ENCODE data around the gene AKR1E2. TPM values are rescaled to one million over a fixed set of nuclear protein-coding genes. Genes with fewer than 3 reads are reported as not detected.

The AKR1E2 gene
- total and polyA plus RNA-seq, 4 donors: 0.46 to 9.4 (median 2.6) TPM

- TF ChIP-seq FOXA1 (IDR thresholded peaks at IDR 0.05): peak; percentile 16
These were observed 64.0 kb downstream of the AKR1E2 start (continued) for GRCh38 chr10:4889959-4890358.

- no peak overlapping the region for H3K9ac ChIP-seq (ENCODE audit: low read depth in 1 of 2, low read length in 2 of 2)
- H3K4me1 ChIP-seq (ENCODE audit: control insufficient read depth in 4 of 4, insufficient read depth in 4 of 4, low read length in 3 of 4): peaks cover 0 to 11% (median 4%) of the 10 kb centered on the region in 4 donors
- no peak overlapping the region for H3K4me3 ChIP-seq (ENCODE audit: low read depth in 1 of 3, low read length in 3 of 3)
- no peak for TF ChIP-seq RAD21 (IDR thresholded peaks at IDR 0.05)
- H3K27ac ChIP-seq (ENCODE audit: low read depth in 1 of 2, low read length in 2 of 2): no peak overlapping the region
- no peaks in the 10 kb centered on the region for H3K9me3 ChIP-seq (ENCODE audit: control insufficient read depth in 4 of 4, low read length in 3 of 4)
- no peak for DNase-seq (ENCODE audit: low spot score)
- no peaks in the 10 kb centered on the region for H3K27me3 ChIP-seq (ENCODE audit: control insufficient read depth in 4 of 4, insufficient read depth in 4 of 4, low read length in 3 of 4)
- H3K36me3 ChIP-seq (ENCODE audit: control insufficient read depth in 4 of 4, insufficient read depth in 3 of 4, low read depth in 1 of 4, low read length in 3 of 4): peaks cover 0 to 2% (median under 1%) of the 10 kb centered on the region in 4 donors
- 94% methylated on average over 2 of the region's 2 CpGs for WGBS
These were observed 66.7 kb downstream of the AKR1E2 start for GRCh38 chr10:4892681-4893080.

DNA sequence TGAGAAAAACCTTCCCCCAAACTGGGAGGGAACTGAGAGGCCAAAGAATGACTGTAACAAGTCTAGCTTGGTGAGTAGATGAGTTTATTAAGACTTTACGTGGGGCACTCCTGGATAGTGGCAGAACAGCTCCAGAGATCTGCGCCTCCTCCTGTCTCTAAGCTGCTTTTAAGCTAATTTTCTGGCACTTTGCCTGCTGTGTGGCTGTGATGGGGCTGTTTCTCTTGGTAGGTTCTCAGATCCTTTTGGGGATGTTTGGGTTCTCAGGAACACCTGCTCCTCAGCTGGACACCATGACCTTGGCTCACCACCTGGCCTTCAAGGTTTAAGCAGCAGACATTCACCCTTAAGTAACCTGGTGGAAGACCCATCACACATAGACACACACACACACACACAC lies 68.3 kb downstream of the AKR1E2 start:
- H3K27me3 ChIP-seq (ENCODE audit: control insufficient read depth in 4 of 4, insufficient read depth in 4 of 4, low read length in 3 of 4): no peaks in the 10 kb centered on the region
- DNase-seq (ENCODE audit: low spot score): no peak
- H3K4me1 ChIP-seq (ENCODE audit: control insufficient read depth in 4 of 4, insufficient read depth in 4 of 4, low read length in 3 of 4): peaks cover 0 to 11% (median 4%) of the 10 kb centered on the region in 4 donors
- H3K36me3 ChIP-seq (ENCODE audit: control insufficient read depth in 4 of 4, insufficient read depth in 3 of 4, low read depth in 1 of 4, low read length in 3 of 4): no peaks in the 10 kb centered on the region
- H3K27ac ChIP-seq (ENCODE audit: low read depth in 1 of 2, low read length in 2 of 2): no peak overlapping the region
- WGBS: 98% methylated on average over 2 of the region's 2 CpGs
- H3K4me3 ChIP-seq (ENCODE audit: low read depth in 1 of 3, low read length in 3 of 3): no peak overlapping the region
- H3K9ac ChIP-seq (ENCODE audit: low read depth in 1 of 2, low read length in 2 of 2): no peak overlapping the region
- no peaks in the 10 kb centered on the region for H3K9me3 ChIP-seq (ENCODE audit: control insufficient read depth in 4 of 4, low read length in 3 of 4)
- TF ChIP-seq FOXA1 (IDR thresholded peaks at IDR 0.05): no peak
- TF ChIP-seq, protein P1, sequence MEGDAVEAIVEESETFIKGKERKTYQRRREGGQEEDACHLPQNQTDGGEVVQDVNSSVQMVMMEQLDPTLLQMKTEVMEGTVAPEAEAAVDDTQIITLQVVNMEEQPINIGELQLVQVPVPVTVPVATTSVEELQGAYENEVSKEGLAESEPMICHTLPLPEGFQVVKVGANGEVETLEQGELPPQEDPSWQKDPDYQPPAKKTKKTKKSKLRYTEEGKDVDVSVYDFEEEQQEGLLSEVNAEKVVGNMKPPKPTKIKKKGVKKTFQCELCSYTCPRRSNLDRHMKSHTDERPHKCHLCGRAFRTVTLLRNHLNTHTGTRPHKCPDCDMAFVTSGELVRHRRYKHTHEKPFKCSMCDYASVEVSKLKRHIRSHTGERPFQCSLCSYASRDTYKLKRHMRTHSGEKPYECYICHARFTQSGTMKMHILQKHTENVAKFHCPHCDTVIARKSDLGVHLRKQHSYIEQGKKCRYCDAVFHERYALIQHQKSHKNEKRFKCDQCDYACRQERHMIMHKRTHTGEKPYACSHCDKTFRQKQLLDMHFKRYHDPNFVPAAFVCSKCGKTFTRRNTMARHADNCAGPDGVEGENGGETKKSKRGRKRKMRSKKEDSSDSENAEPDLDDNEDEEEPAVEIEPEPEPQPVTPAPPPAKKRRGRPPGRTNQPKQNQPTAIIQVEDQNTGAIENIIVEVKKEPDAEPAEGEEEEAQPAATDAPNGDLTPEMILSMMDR (IDR thresholded peaks at IDR 0.05; ENCODE audit: low read depth, low read length, missing input control): no peak
- TF ChIP-seq TAF1 (conservative IDR thresholded peaks at IDR 0.05): no peak
- TF ChIP-seq GABPA (IDR thresholded peaks at IDR 0.05 in 1 of 2, conservative IDR thresholded peaks at IDR 0.05 in 1 of 2): no peak
- no peak for TF ChIP-seq NR2F2 (IDR thresholded peaks at IDR 0.05)
- TF ChIP-seq RXRA (IDR thresholded peaks at IDR 0.05): no peak
- TF ChIP-seq SP1 (IDR thresholded peaks at IDR 0.05): no peak
- TF ChIP-seq, protein P2, sequence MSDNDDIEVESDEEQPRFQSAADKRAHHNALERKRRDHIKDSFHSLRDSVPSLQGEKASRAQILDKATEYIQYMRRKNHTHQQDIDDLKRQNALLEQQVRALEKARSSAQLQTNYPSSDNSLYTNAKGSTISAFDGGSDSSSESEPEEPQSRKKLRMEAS (IDR thresholded peaks at IDR 0.05): no peak
- TF ChIP-seq JUND (IDR thresholded peaks at IDR 0.05): no peak
- no peak for TF ChIP-seq RAD21 (IDR thresholded peaks at IDR 0.05)
- TF ChIP-seq, protein P3, sequence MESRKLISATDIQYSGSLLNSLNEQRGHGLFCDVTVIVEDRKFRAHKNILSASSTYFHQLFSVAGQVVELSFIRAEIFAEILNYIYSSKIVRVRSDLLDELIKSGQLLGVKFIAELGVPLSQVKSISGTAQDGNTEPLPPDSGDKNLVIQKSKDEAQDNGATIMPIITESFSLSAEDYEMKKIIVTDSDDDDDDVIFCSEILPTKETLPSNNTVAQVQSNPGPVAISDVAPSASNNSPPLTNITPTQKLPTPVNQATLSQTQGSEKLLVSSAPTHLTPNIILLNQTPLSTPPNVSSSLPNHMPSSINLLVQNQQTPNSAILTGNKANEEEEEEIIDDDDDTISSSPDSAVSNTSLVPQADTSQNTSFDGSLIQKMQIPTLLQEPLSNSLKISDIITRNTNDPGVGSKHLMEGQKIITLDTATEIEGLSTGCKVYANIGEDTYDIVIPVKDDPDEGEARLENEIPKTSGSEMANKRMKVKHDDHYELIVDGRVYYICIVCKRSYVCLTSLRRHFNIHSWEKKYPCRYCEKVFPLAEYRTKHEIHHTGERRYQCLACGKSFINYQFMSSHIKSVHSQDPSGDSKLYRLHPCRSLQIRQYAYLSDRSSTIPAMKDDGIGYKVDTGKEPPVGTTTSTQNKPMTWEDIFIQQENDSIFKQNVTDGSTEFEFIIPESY (IDR thresholded peaks at IDR 0.05): no peak
- TF ChIP-seq FOXA2 (IDR thresholded peaks at IDR 0.05): no peak
- no peak for TF ChIP-seq HNF4A (conservative IDR thresholded peaks at IDR 0.05)
- no peak for TF ChIP-seq YY1 (IDR thresholded peaks at IDR 0.05)
- TF ChIP-seq, protein P4, sequence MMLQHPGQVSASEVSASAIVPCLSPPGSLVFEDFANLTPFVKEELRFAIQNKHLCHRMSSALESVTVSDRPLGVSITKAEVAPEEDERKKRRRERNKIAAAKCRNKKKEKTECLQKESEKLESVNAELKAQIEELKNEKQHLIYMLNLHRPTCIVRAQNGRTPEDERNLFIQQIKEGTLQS (IDR thresholded peaks at IDR 0.05): no peak
- no peak for TF ChIP-seq REST (IDR thresholded peaks at IDR 0.05)
